NB4 (cell line): ENCODE results near the gene MYL4.

Experiments
- CTCF ChIP-seq: IDR thresholded peaks from one replicate; pipeline ENCODE4 v1.5.1; 2012; ENCODE audit warnings: low read depth, low read length
- POLR2A ChIP-seq: IDR thresholded peaks from 2 replicates; pipeline ENCODE4 v1.6.1; 2011; ENCODE audit warnings: mild to moderate bottlenecking; ENCODE audit not compliant: insufficient read length; ENCODE audit errors: extremely low read depth
- TF ChIP-seq, protein P1 (sequence below): IDR thresholded peaks from 2 replicates; pipeline ENCODE4 v1.6.1; 2011; ENCODE audit warnings: low read depth, low read length

DNA sequence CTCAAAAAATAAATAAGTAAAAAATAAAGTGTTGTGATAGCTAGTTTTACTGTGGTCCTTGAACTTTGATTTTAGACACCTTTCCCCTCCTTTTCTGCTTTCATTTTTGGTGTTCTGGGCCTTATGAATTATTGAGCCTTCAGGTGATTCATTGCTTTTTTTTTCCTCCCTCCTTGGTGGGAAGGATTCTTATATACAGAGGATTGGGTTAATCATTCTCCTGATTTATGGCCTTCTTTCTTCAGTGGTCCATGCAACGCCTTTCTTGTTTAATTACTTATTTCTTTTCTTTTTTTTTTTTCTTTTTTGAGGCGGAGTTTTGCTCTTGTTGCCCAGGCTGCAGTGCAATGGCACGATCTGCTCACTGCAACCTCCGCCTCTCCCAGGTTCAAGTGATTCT is 8.0 kb upstream of the MYL4 start:
- TF ChIP-seq CTCF (no peak), POLR2A (no peak)
- TF ChIP-seq, protein P1, sequence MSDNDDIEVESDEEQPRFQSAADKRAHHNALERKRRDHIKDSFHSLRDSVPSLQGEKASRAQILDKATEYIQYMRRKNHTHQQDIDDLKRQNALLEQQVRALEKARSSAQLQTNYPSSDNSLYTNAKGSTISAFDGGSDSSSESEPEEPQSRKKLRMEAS, result no peak
